Measurements from ENCODE around the gene KRT33B. TPM values are rescaled to one million over a fixed set of nuclear protein-coding genes. Genes with fewer than 3 reads are reported as not detected.

Gene KRT33B
- total RNA-seq, 1 experiment from 2014 or later: not detected

DNA sequence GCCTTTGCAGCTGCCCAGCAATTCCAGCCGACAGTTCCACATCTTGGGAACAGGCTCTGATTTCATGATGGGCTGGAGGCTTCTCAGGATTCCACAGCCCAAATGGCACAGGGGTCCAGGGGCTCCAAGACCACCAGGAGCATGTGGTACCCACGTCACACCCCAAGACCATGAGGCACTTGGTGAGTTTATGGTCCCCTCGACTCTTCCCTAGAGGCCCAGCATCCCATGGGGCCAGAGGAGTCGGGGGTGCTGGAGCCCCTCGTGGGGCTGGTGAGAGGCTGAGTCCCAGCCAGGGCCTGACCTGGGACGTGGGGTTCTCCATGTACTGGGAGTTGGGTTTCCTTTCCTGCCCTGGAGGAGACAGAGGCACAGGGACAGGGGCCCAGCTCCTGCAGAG is 44.0 kb downstream of the KRT33B start:
- H3K36me3 ChIP-seq (ENCODE audit: control insufficient read depth, insufficient read depth, low read length): no peaks in the 10 kb centered on the region
- H3K9me3 ChIP-seq: no peaks in the 10 kb centered on the region; the same call in 1 of the 2 replicates
- no TSS peak for BruUV-seq (replicated peaks)
- H3K4me3 Mint-ChIP-seq (ENCODE audit: unreplicated experiment): no peak overlapping the region
- H3K9me3 Mint-ChIP-seq (ENCODE audit: unreplicated experiment): peaks cover 5% of the 10 kb centered on the region
- TF ChIP-seq, protein P1, sequence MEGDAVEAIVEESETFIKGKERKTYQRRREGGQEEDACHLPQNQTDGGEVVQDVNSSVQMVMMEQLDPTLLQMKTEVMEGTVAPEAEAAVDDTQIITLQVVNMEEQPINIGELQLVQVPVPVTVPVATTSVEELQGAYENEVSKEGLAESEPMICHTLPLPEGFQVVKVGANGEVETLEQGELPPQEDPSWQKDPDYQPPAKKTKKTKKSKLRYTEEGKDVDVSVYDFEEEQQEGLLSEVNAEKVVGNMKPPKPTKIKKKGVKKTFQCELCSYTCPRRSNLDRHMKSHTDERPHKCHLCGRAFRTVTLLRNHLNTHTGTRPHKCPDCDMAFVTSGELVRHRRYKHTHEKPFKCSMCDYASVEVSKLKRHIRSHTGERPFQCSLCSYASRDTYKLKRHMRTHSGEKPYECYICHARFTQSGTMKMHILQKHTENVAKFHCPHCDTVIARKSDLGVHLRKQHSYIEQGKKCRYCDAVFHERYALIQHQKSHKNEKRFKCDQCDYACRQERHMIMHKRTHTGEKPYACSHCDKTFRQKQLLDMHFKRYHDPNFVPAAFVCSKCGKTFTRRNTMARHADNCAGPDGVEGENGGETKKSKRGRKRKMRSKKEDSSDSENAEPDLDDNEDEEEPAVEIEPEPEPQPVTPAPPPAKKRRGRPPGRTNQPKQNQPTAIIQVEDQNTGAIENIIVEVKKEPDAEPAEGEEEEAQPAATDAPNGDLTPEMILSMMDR (IDR thresholded peaks at IDR 0.05; ENCODE audit: insufficient read depth in 1 of 2, low read depth in 1 of 2, low read length in 1 of 2, severe bottlenecking in 1 of 2, unreplicated experiment in 1 of 2): no peak
- peaks cover 10% of the 10 kb centered on the region for H3K4me1 Mint-ChIP-seq (ENCODE audit: low read depth, unreplicated experiment)
- H3K36me3 Mint-ChIP-seq (ENCODE audit: insufficient read depth, unreplicated experiment): no peaks in the 10 kb centered on the region
- H3K4me1 ChIP-seq: peaks cover 4% of the 10 kb centered on the region; the same call in 1 of the 2 replicates
- no peaks in the 10 kb centered on the region for H3K27me3 Mint-ChIP-seq (ENCODE audit: insufficient read depth, unreplicated experiment)
- H3K27me3 ChIP-seq (replicated peaks; ENCODE audit: control insufficient read depth, insufficient read depth, low read length): no peaks in the 10 kb centered on the region
- no peak for DNase-seq
- ChIA-PET POLR2A (no interaction called here), CTCF (no interaction called here)
- H3K27ac Mint-ChIP-seq (ENCODE audit: unreplicated experiment): peak overlapping the region; percentile 50
- intact Hi-C loops (cut with micrococcal nuclease; ENCODE audit: unreplicated experiment): loop anchor here (10.0 kb wide), 2 partner anchors 169 to 261 kb away; partner anchors contain the start of genes KRTAP2-3 and KRTAP2-4
- no peak overlapping the region for H3K4me3 ChIP-seq (ENCODE audit: low read depth, low read length)

DNA sequence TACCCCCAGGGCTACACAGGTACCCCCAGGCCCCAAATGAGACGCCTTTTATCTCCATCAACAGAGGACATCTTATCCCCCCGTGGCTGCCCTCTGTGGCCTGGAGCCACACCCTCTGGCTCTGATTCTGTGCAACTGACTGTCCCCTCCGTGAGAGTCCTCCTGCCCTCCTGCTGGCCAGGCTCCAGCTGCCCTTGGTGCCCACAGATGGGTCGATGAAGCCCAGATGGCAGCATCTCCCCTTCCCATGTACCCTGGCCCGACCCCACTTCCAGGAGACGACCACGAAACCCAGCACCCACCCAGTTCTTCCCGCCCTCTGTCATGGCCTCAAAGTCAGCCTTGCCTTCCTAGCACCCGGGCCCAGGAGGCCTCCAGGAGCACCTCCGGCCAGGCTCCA is 44.5 kb downstream of the KRT33B start:
- Histone ChIP-seq H3K4me1 (peaks cover 4% of the 10 kb centered on the region; the same call in 1 of the 2 replicates), H3K36me3 (ENCODE audit: control insufficient read depth, insufficient read depth, low read length) (no peaks in the 10 kb centered on the region), H3K27me3 (replicated peaks; ENCODE audit: control insufficient read depth, insufficient read depth, low read length) (no peaks in the 10 kb centered on the region), H3K9me3 (peaks cover 1% of the 10 kb centered on the region), H3K4me3 (ENCODE audit: low read depth, low read length) (no peak overlapping the region)
- DNase-seq: no peak
- Mint-ChIP-seq H3K36me3 (ENCODE audit: insufficient read depth, unreplicated experiment) (no peaks in the 10 kb centered on the region), H3K4me1 (ENCODE audit: low read depth, unreplicated experiment) (peaks cover 10% of the 10 kb centered on the region), H3K9me3 (ENCODE audit: unreplicated experiment) (peaks cover 10% of the 10 kb centered on the region), H3K4me3 (ENCODE audit: unreplicated experiment) (no peak overlapping the region), H3K27me3 (ENCODE audit: insufficient read depth, unreplicated experiment) (no peaks in the 10 kb centered on the region), H3K27ac (ENCODE audit: unreplicated experiment) (no peak overlapping the region)
- intact Hi-C loops (cut with micrococcal nuclease; ENCODE audit: unreplicated experiment): loop anchor here (10.0 kb wide), 2 partner anchors 170 to 260 kb away; partner anchors contain the start of genes KRTAP2-3 and KRTAP2-4
- BruUV-seq (replicated peaks): no TSS peak
- POLR2A ChIA-PET: no interaction called here
- CTCF ChIA-PET: no interaction called here
- TF ChIP-seq, protein P1 (IDR thresholded peaks at IDR 0.05; ENCODE audit: insufficient read depth in 1 of 2, low read depth in 1 of 2, low read length in 1 of 2, severe bottlenecking in 1 of 2, unreplicated experiment in 1 of 2): no peak

DNA sequence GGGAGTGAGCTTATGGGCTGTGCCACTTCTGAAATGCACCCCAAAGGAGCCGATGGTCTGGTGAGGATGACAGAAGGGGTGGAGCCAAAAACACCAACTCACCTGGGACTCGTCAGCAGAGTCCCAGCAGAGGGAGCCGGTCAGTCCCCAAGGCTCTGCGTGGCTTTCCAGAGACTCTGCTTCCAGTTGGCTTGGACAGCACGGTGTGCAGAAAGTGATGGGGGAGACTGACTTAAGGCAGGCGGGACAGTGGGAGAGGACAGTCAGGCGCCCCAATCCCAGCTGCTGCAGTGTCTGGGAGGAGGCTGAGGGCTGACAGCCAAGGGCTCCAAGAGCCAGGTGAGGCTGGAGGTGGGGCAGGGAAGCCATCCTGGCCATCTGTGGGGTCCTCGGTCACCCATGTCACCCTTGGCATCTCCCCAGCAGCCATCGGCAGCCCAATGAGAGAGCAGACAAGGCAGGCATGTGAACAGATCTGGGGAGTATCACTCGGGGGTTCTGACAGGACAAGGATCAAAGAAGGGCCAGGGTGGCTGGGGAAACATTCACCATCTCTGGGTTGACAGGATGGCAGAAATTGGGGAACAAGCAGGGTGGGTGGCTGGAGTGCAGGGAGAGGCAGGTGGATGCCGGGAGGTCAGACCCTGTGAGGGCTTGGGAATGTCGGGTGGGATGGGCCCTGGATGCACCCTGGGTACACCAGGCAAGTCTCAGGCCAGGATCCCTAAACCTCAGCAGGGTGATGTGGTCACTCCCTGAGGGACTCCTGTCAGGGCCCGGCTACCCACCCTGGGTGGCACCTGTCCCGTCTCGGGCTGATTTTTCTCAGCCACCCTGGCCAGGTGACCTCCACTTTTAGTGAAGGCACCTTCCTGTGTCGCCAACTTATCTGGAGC is 45.2 kb downstream of the KRT33B start:
- ChIA-PET POLR2A (interaction anchor here (0.5 kb wide), 1 partner anchor 665 kb away, joined by 5 read pairs; no protein-coding TSS in a partner anchor), CTCF (interaction anchor here (1.7 kb wide), 1 partner anchor 10 kb away, joined by 4 read pairs; no protein-coding TSS in a partner anchor)
- no TSS peak for BruUV-seq (replicated peaks)
- peak; percentile 70 to 76 for DNase-seq
- no peaks in the 10 kb centered on the region for H3K27me3 ChIP-seq (replicated peaks; ENCODE audit: control insufficient read depth, insufficient read depth, low read length)
- no peak overlapping the region for H3K4me3 ChIP-seq (ENCODE audit: low read depth, low read length)
- peaks cover 8% of the 10 kb centered on the region for H3K9me3 ChIP-seq
- TF ChIP-seq, protein P1 (IDR thresholded peaks at IDR 0.05; ENCODE audit: insufficient read depth in 1 of 2, low read depth in 1 of 2, low read length in 1 of 2, severe bottlenecking in 1 of 2, unreplicated experiment in 1 of 2): peak; percentile 28 to 78
- H3K4me1 ChIP-seq: peaks cover 4% of the 10 kb centered on the region; the same call in 1 of the 2 replicates
- H3K9me3 Mint-ChIP-seq (ENCODE audit: unreplicated experiment): peaks cover 17% of the 10 kb centered on the region
- intact Hi-C loops (cut with micrococcal nuclease; ENCODE audit: unreplicated experiment): loop anchor here (5.0 to 10.0 kb wide), 5 partner anchors 170 to 522 kb away; partner anchors contain the start of genes KRTAP2-3 and KRTAP2-4
- no peaks in the 10 kb centered on the region for H3K36me3 ChIP-seq (ENCODE audit: control insufficient read depth, insufficient read depth, low read length)
- H3K36me3 Mint-ChIP-seq (ENCODE audit: insufficient read depth, unreplicated experiment): no peaks in the 10 kb centered on the region
- no peak overlapping the region for H3K4me3 Mint-ChIP-seq (ENCODE audit: unreplicated experiment)
- peaks cover 10% of the 10 kb centered on the region for H3K4me1 Mint-ChIP-seq (ENCODE audit: low read depth, unreplicated experiment)
- H3K27me3 Mint-ChIP-seq (ENCODE audit: insufficient read depth, unreplicated experiment): no peaks in the 10 kb centered on the region
- H3K27ac Mint-ChIP-seq (ENCODE audit: unreplicated experiment): peak overlapping the region; percentile 26
